GM23248 (cell line): ENCODE data around the gene LIN28B.

Experiments used
- EZH2 ChIP-seq: fragments of 200-600 bp; sonication (generic); IDR thresholded peaks from 2 replicates; pipeline ENCODE4 v1.6.1; 2018; ENCODE audit warnings: antibody characterized with exemption, mild to moderate bottlenecking; ENCODE audit not compliant: insufficient read depth, poor library complexity, severe bottlenecking
- EZH2phosphoT487 ChIP-seq: fragments of 200-600 bp; sonication (generic); IDR thresholded peaks from 2 replicates; pipeline ENCODE4 v1.6.1; 2018; ENCODE audit warnings: antibody characterized with exemption, moderate library complexity, mild to moderate bottlenecking, low read depth; ENCODE audit not compliant: insufficient read depth

GRCh38 chr6:105091140-105091829, 134.4 kb downstream of the LIN28B start:
- no peak for TF ChIP-seq EZH2phosphoT487
- TF ChIP-seq EZH2, result no peak
